Activated B cell treated with CpG ODN at 0.5 μM for 24 hours (primary cell): ENCODE results near the gene PSRC1. TPM values are rescaled to one million over a fixed set of nuclear protein-coding genes. Genes with fewer than 3 reads are reported as not detected.

Experiments
- ATAC-seq: fragments of 200-7000 bp; cut with Tn5 transposase; one replicate; pipeline ENCODE4 v1.10.0; 2021; ENCODE audit warnings: low read depth, mild to moderate bottlenecking, moderate library complexity
- CTCF ChIA-PET: fragments of 350-600 bp; sonication (Branson Sonifier 250); formaldehyde crosslinking; loops from one replicate; lab custom pipeline; 2021; ENCODE audit warnings: antibody characterized with exemption; lab: Charles Lee
- POLR2A ChIA-PET: fragments of 350-600 bp; sonication (Branson Sonifier 250); formaldehyde crosslinking; loops from one replicate; lab custom pipeline; 2021; ENCODE audit warnings: antibody characterized with exemption; lab: Charles Lee
- DNase-seq: peaks from one replicate; pipeline ENCODE4 v3.0.0; 2022
- H3K27ac Mint-ChIP-seq: one replicate; pipeline ENCODE4 v1.8.0; 2020; ENCODE audit warnings: mixed read lengths
- H3K27me3 Mint-ChIP-seq: one replicate; pipeline ENCODE4 v1.8.0; 2021; ENCODE audit warnings: mixed read lengths
- H3K36me3 Mint-ChIP-seq: one replicate; pipeline ENCODE4 v1.8.0; 2021; ENCODE audit warnings: low read depth, mixed read lengths
- H3K4me1 Mint-ChIP-seq: one replicate; pipeline ENCODE4 v1.8.0; 2021; ENCODE audit warnings: mixed read lengths
- H3K4me3 Mint-ChIP-seq: one replicate; pipeline ENCODE4 v1.8.0; 2020; ENCODE audit warnings: mild to moderate bottlenecking, mixed read lengths
- H3K9me3 Mint-ChIP-seq: one replicate; pipeline ENCODE4 v1.8.0; 2020; ENCODE audit warnings: mixed read lengths
- CTCF ChIP-seq: fragments of 200-600 bp; IDR thresholded peaks from one replicate; pipeline ENCODE4 v1.8.0; 2022; ENCODE audit warnings: antibody characterized with exemption, mild to moderate bottlenecking
- intact Hi-C: fragments of 100-400 bp; cut with micrococcal nuclease; formaldehyde crosslinking; loops from one replicate; pipeline ENCODE4 v1.15.1; 2024
- total RNA-seq: library from RNA; stranded (reverse); gene quantifications from 2 replicates; pipeline ENCODE4 v1.2.3, GENCODE V29; 2022

Gene PSRC1
- total RNA-seq, 1 donor from 2014 or later: not detected

GRCh38 chr1:109264379-109264755 lies 18.6 kb downstream of the PSRC1 start:
- CTCF ChIA-PET: interaction anchor here (1.1 to 2.6 kb wide), 6 partner anchors 11 to 268 kb away, joined by 3 to 25 read pairs (median 4); partner anchors contain the start of genes PSRC1 and SORT1
- Mint-ChIP-seq H3K27ac (no peak overlapping the region), H3K4me1 (peaks cover 4% of the 10 kb centered on the region), H3K27me3 (peaks cover 2% of the 10 kb centered on the region), H3K4me3 (no peak overlapping the region), H3K36me3 (no peaks in the 10 kb centered on the region), H3K9me3 (no peaks in the 10 kb centered on the region)
- DNase-seq (no peak), ATAC-seq (no peak)
- intact Hi-C loops: no loop called here
- no peak for TF ChIP-seq CTCF
- POLR2A ChIA-PET: no interaction called here

GRCh38 chr1:109263597-109264378 lies 19.2 kb downstream of the PSRC1 start:
- ChIA-PET CTCF (interaction anchor here (1.1 to 2.6 kb wide), 5 partner anchors 10 to 269 kb away, joined by 3 to 25 read pairs (median 4); partner anchors contain the start of genes PSRC1 and SORT1), POLR2A (no interaction called here)
- intact Hi-C loops: loop anchor here (1.0 kb wide), 4 partner anchors 20 to 269 kb away; partner anchors contain the start of gene PSRC1
- Mint-ChIP-seq H3K4me3 (no peak overlapping the region), H3K4me1 (peaks cover 4% of the 10 kb centered on the region), H3K27me3 (peaks cover 2% of the 10 kb centered on the region), H3K27ac (no peak overlapping the region), H3K36me3 (no peaks in the 10 kb centered on the region), H3K9me3 (no peaks in the 10 kb centered on the region)
- no peak for TF ChIP-seq CTCF
- peak; percentile 97 for ATAC-seq
- peak; percentile 63 for DNase-seq

- ChIA-PET POLR2A (no interaction called here), CTCF (interaction anchor here (1.1 to 1.8 kb wide), 2 partner anchors 10 to 270 kb away, joined by 4 to 5 read pairs; no protein-coding TSS in a partner anchor)
- no peak for TF ChIP-seq CTCF
- ATAC-seq (no peak), DNase-seq (no peak)
- Mint-ChIP-seq H3K4me1 (peaks cover 4% of the 10 kb centered on the region), H3K36me3 (no peaks in the 10 kb centered on the region), H3K27ac (no peak overlapping the region), H3K27me3 (peaks cover 2% of the 10 kb centered on the region), H3K9me3 (no peaks in the 10 kb centered on the region), H3K4me3 (no peak overlapping the region)
- intact Hi-C loops: loop anchor here (1.0 kb wide), 4 partner anchors 20 to 269 kb away; partner anchors contain the start of gene PSRC1
Measured at GRCh38 chr1:109263234-109263596, 19.7 kb downstream of the PSRC1 start.

GRCh38 chr1:109262231-109263055 lies 20.5 kb downstream of the PSRC1 start:
- no peak for ATAC-seq
- Mint-ChIP-seq H3K36me3 (no peaks in the 10 kb centered on the region), H3K4me1 (peaks cover 4% of the 10 kb centered on the region), H3K27me3 (peaks cover 2% of the 10 kb centered on the region), H3K27ac (no peak overlapping the region), H3K4me3 (no peak overlapping the region), H3K9me3 (no peaks in the 10 kb centered on the region)
- CTCF ChIA-PET: interaction anchor here (1.8 kb wide), 1 partner anchor 9 kb away, joined by 4 read pairs; no protein-coding TSS in a partner anchor
- intact Hi-C loops: loop anchor here (1.0 kb wide), 4 partner anchors 21 to 270 kb away; partner anchors contain the start of gene PSRC1
- POLR2A ChIA-PET: no interaction called here
- TF ChIP-seq CTCF: no peak
- DNase-seq: no peak
